GM11168 (cell line): ENCODE measurements around the gene XRCC5.
"Not testable (repeated sequence)": the region's sequence is repeated elsewhere in the genome, so short reads cannot be mapped to it uniquely, and the experiment has no call there.

ENCODE experiments used
- in situ Hi-C: fragments of 300-500 bp; cut with MboI; formaldehyde crosslinking; loops from one replicate; pipeline ENCODE4 v1.12.0; 2022; ENCODE audit warnings: low sequenced_read_pairs; ENCODE audit not compliant: unreplicated experiment

XRCC5 gene

GRCh38 chr2:216183462-216183861 is 74.3 kb downstream of the XRCC5 start:
- in situ Hi-C loops = no loop called here

GRCh38 chr2:216188559-216188850 is 79.4 kb downstream of the XRCC5 start:
- in situ Hi-C loops = no loop called here

GRCh38 chr2:216188956-216189355 is 79.8 kb downstream of the XRCC5 start:
- in situ Hi-C loops = no loop called here

- in situ Hi-C loops = no loop called here
These were observed 80.3 kb downstream of the XRCC5 start for GRCh38 chr2:216189410-216189809.

GRCh38 chr2:216192181-216192580 is 83.0 kb downstream of the XRCC5 start:
- in situ Hi-C loops = no loop called here

- in situ Hi-C loops = no loop called here
These were observed 83.8 kb downstream of the XRCC5 start for GRCh38 chr2:216192931-216193330.

- in situ Hi-C loops = no loop called here
These were observed 84.9 kb downstream of the XRCC5 start for GRCh38 chr2:216194013-216194412.

- in situ Hi-C loops = no loop called here
These were observed 85.4 kb downstream of the XRCC5 start for GRCh38 chr2:216194561-216194960.

GRCh38 chr2:216195565-216196029 is 86.4 kb downstream of the XRCC5 start:
- in situ Hi-C loops = no loop called here

- in situ Hi-C loops = no loop called here
These were observed 92.7 kb downstream of the XRCC5 start for GRCh38 chr2:216201692-216202306.

- in situ Hi-C loops = no loop called here
These were observed 93.6 kb downstream of the XRCC5 start for GRCh38 chr2:216202626-216203250.

GRCh38 chr2:216205486-216205885 is 96.3 kb downstream of the XRCC5 start:
- in situ Hi-C loops = no loop called here

GRCh38 chr2:216206041-216206703 is 97.0 kb downstream of the XRCC5 start:
- in situ Hi-C loops = no loop called here

- in situ Hi-C loops = no loop called here
These were observed 97.7 kb downstream of the XRCC5 start for GRCh38 chr2:216206821-216207220.

GRCh38 chr2:216208661-216209060 is 99.5 kb downstream of the XRCC5 start:
- in situ Hi-C loops = not testable (repeated sequence)

GRCh38 chr2:216210701-216211540 is 101.8 kb downstream of the XRCC5 start:
- in situ Hi-C loops = no loop called here

GRCh38 chr2:216211614-216212145 is 102.5 kb downstream of the XRCC5 start:
- in situ Hi-C loops = no loop called here

GRCh38 chr2:216214768-216215167 is 105.6 kb downstream of the XRCC5 start:
- in situ Hi-C loops = no loop called here

GRCh38 chr2:216215658-216216390 is 106.7 kb downstream of the XRCC5 start:
- in situ Hi-C loops = no loop called here
